LNCaP clone FGC (cell line): ENCODE measurements around the gene GIMAP8.

Source experiments
- DNase-seq: peaks from one replicate; pipeline ENCODE4 v3.0.0-alpha.2; 2011; ENCODE audit warnings: low read depth
- H3K4me3 ChIP-seq: 2 replicates; pipeline ENCODE4 v1.5.1; 2011; ENCODE audit warnings: mild to moderate bottlenecking, low read depth, low read length, control low read depth
- CTCF ChIP-seq: IDR thresholded peaks from 2 replicates; pipeline ENCODE4 v1.5.1; 2012; ENCODE audit warnings: mild to moderate bottlenecking; ENCODE audit not compliant: control insufficient read depth, insufficient read depth; ENCODE audit errors: extremely low read depth

Gene GIMAP8

GRCh38 chr7:150412518-150413488, 37.6 kb upstream of the GIMAP8 start:
- no peak overlapping the region for H3K4me3 ChIP-seq
- TF ChIP-seq CTCF: no peak
- DNase-seq: no peak

DNA sequence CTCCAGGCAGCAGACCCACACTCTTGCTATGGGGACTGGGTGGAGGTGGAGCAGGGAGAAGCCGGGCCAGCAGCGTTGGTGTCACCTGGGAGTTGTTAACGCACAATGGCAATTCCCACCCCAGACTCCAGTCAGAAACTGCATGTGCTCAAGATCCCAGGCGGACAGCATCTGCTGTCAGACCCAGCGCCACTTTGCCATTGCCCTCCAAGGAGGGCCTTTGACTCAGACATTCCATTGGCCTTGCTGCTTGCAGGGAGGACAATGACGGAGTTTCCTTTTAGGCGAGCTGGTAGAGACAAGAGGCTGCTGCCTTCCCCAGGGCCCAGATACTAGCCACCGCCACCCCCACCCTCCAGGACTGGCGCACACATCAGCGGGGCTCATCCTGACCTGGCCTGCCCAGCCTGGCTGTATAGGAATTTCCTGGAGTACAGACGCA, 36.8 kb upstream of the GIMAP8 start:
- H3K4me3 ChIP-seq: no peak overlapping the region
- DNase-seq: no peak
- no peak for TF ChIP-seq CTCF

- TF ChIP-seq CTCF: no peak
- no peak overlapping the region for H3K4me3 ChIP-seq
- no peak for DNase-seq
Observed at GRCh38 chr7:150415161-150416153, 35.0 kb upstream of the GIMAP8 start.

DNA sequence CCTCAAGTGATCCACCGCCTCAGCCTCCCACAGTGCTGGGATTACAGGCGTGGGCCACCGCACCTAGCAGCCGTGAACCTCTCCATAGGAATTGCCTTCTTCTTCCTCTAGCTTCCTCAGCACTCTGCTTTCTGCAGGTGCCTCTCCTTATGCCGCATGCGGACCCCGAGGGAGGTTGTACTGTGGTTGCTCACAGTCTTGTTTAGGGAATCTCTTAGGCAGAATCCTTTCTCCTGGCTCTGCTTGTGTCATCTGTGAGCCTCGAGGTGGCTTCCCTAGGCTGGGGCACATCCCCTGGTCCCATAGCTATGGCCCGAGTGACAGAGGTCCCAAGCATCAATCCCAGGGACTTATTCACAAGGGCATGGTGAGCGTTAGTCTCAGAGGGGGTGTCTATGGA, 33.2 kb upstream of the GIMAP8 start:
- no peak overlapping the region for H3K4me3 ChIP-seq
- no peak for TF ChIP-seq CTCF
- DNase-seq: no peak

DNA sequence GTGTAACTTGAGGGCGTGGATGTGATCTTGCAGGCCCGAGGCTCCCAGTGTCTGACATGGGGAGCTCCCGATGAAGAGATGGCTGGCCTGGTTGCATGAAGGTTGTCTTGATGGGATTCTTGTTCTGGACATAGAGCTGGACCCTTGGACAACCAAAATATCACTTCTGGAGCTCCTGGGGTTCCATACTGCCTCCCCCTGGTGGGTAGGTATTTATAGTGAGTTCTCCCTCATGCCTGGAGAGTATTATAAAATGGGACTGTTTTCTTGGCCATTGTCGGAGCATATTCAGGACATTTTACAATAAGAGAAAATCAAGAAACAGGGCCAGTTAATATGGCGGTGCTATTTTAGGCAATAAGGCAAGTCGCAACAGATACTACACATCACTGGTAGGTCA, 32.6 kb upstream of the GIMAP8 start:
- no peak overlapping the region for H3K4me3 ChIP-seq
- no peak for DNase-seq
- TF ChIP-seq CTCF: peak; percentile 32

GRCh38 chr7:150420242-150420641, 30.2 kb upstream of the GIMAP8 start:
- no peak overlapping the region for H3K4me3 ChIP-seq
- no peak for DNase-seq
- TF ChIP-seq CTCF: no peak
